Effector memory CD8-positive, alpha-beta T cell (primary cell): ENCODE data around the gene PFKFB4.
"Not testable (repeated sequence)": the region's sequence is repeated elsewhere in the genome, so short reads cannot be mapped to it uniquely, and the experiment has no call there.

Experiments
- ATAC-seq: fragments of 150-1000 bp; cut with Tn5 transposase; replicated peaks from 2 replicates; pipeline ENCODE4 v1.10.0; 2021; ENCODE audit warnings: mild to moderate bottlenecking, moderate library complexity
- DNase-seq, 3 experiments: peaks; one replicate each; pipeline ENCODE4 v3.0.0; 2021
- H3K27ac Mint-ChIP-seq, 2 donors: one replicate each; pipeline ENCODE4 v1.8.0; 2022; ENCODE audit warnings: mild to moderate bottlenecking in 2 of 2, mixed read lengths in 2 of 2, moderate library complexity in 2 of 2
- H3K27me3 Mint-ChIP-seq, 2 donors: one replicate each; pipeline ENCODE4 v1.8.0; 2022; ENCODE audit warnings: mixed read lengths in 2 of 2
- H3K36me3 Mint-ChIP-seq: one replicate; pipeline ENCODE4 v1.8.0; 2022; ENCODE audit warnings: mild to moderate bottlenecking, moderate library complexity, mixed read lengths; ENCODE audit not compliant: insufficient read depth
- H3K4me1 Mint-ChIP-seq, 2 donors: one replicate each; pipeline ENCODE4 v1.8.0; 2022; ENCODE audit warnings: low read depth in 2 of 2, mixed read lengths in 2 of 2
- H3K4me3 Mint-ChIP-seq, 2 donors: one replicate each; pipeline ENCODE4 v1.8.0; 2022; ENCODE audit warnings: mild to moderate bottlenecking in 2 of 2, mixed read lengths in 2 of 2, moderate library complexity in 2 of 2
- H3K9me3 Mint-ChIP-seq, 2 donors: one replicate each; pipeline ENCODE4 v1.8.0; 2022; ENCODE audit warnings: mixed read lengths in 2 of 2

PFKFB4 gene

DNA sequence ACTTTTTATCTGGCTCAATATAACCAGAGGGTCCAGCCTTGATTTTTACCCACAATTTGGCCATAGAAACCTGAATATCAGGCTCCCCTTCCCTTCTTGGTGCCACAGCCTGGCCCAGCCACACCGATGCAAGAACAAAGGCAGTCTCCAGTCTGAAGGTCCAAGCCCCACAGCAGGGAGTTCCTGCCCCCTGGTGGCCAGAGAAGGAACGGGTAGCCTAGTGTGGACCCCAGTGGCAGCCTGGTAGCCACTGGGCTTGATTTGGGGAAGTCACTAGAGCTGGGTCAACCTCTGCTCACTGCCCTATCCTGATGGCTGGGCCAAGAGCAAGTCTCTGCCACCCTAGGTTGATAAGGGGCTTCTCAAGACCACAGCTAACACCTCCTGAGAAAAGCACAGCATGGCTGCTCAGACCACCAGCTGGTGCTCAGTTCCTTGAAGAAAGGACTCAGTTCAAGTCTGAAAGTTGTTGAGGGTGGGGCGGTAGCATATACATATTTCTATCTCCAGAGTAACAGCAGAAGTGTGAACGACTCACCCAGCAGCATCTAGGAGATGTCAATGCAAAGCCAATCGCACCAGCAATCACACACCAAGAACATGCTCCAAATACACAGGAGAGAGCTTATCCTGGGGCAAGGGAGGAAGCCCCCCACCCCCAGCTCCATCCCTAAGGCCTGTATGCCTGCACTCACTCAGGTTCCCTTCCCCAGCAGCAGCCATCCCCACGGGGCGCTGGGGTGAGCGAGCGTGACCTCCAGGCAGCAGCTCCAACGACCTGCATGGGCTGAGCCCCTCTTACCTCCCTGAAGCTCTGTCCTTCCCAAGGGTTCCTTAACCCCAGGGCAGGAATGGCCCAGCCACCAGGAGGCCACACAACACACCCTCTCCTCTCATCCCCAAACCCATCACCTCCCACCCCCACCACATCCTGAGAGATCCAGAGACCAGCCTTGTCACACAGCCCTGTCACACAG is 7.6 kb downstream of the PFKFB4 start:
- Mint-ChIP-seq H3K9me3 (no peaks in the 10 kb centered on the region), H3K36me3 (peaks cover 2% of the 10 kb centered on the region), H3K4me3 (no peak overlapping the region), H3K4me1 (peaks cover 0 to 3% of the 10 kb centered on the region in 2 donors), H3K27me3 (no peaks in the 10 kb centered on the region), H3K27ac (no peak overlapping the region)
- ATAC-seq (peak; percentile 100), DNase-seq (peak; percentile 83 to 87 (median 84))

DNA sequence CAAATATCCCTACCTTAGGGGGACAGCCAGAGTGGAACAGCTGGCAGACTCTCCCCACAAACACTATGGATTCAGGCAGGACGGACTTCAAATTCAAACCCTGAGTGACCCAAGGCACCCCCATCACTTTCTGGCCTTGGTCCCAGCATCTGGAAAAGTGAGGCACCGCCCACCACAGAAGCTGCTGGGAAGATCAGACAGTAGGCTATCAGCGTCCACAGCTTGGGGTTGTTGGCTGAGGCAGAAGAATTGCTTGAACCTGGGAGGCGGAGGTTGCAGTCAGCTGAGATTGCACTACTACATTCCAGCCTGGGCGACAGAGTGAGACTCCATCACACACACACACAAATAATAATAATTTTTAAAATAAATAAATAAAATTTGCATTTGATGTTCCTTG is 8.5 kb downstream of the PFKFB4 start:
- no peak for ATAC-seq

DNA sequence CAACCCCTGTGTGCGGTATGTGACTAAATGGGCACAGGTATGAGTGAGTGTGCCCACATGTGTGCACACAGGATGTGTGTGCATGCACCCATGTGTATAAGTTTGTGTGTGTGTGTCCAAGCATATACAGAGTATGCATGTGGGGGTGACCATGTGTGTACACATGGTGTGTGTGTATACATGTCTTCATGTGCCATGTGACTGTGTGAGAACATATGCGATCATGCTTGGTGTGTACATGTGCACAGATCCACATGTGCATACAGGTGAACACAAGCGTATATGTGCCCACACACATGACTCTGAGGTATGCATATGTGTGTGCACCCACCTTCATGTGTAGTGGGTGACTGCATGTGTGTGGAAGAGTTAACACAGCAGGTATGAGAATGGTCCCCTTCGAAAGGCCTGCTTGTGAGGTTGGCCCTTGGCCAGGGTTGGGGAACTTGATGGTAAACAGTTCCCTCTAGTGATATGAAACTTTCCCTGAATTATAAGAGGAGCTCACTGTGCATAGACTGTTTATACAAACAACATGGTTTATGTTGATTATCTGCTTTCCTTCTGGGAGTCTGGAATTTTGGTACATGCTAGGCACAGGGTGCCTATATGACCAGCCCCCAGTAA is 10.3 kb downstream of the PFKFB4 start:
- DNase-seq (no peak), ATAC-seq (no peak)
- H3K4me1 Mint-ChIP-seq, result peaks cover 0 to 3% of the 10 kb centered on the region in 2 donors
- H3K27me3 Mint-ChIP-seq, result no peaks in the 10 kb centered on the region
- H3K4me3 Mint-ChIP-seq, result no peak overlapping the region
- peaks cover 2% of the 10 kb centered on the region for H3K36me3 Mint-ChIP-seq
- no peak overlapping the region for H3K27ac Mint-ChIP-seq
- H3K9me3 Mint-ChIP-seq, result no peaks in the 10 kb centered on the region

More for the DNA sequence above, 8.5 kb downstream of the PFKFB4 start:
- Mint-ChIP-seq H3K4me3 (no peak overlapping the region), H3K27me3 (no peaks in the 10 kb centered on the region), H3K27ac (no peak overlapping the region), H3K36me3 (peaks cover 2% of the 10 kb centered on the region), H3K9me3 (no peaks in the 10 kb centered on the region), H3K4me1 (peaks cover 0 to 3% of the 10 kb centered on the region in 2 donors)
- no peak for DNase-seq

DNA sequence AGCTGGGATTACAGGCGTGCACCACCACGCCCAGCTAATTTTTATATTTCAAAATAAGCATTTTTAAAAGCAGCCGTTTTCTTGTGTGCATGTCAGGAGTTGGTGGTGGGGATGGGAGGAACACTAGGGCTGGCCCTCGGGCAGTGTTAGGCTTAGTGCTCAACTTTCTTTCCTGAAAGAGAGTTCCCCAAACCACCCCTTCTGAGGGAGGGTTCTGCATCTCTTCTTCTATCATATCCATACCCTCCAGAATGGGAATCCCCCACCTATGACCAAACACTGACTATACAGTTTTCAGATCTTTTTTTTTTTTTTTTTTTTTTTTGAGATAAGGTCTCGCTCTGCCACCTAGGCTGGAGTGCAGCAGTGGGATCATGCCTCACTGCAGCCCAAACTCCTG is 12.5 kb downstream of the PFKFB4 start:
- Mint-ChIP-seq H3K36me3 (peaks cover 2% of the 10 kb centered on the region), H3K9me3 (no peaks in the 10 kb centered on the region), H3K4me1 (peaks cover 0 to 3% of the 10 kb centered on the region in 2 donors), H3K27ac (no peak overlapping the region), H3K27me3 (no peaks in the 10 kb centered on the region), H3K4me3 (no peak overlapping the region)
- DNase-seq (no peak), ATAC-seq (no peak)

DNA sequence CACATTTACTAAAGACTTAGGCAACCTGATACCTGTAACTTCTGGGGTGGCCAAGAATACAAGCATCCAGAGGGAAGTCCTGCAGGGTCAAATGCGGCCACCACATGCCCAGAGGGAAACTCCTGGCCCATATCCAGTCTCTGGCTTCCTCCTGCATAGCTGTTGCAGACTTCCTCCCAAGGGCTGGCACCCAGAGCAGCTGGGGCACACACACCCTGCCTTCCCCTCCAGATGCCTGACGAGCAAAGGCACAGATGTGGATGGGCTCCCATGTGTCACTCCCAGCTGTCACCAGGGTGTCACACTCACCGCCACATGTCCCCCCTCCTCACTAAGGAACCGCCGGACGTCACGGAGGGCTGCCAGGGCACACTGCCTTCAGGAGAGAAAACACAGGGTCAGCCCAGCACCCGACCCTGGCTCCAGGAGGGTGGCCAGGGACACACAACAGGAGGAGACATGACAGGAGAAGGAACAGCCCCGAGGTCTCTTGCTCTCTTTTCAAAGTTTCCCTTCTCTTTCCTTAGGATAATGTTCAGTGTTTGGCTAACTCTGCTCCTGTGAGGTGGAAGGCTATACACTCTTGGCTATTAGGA is 13.2 kb downstream of the PFKFB4 start:
- Mint-ChIP-seq H3K4me1 (no peaks in the 10 kb centered on the region), H3K4me3 (no peak overlapping the region), H3K9me3 (no peaks in the 10 kb centered on the region), H3K27me3 (no peaks in the 10 kb centered on the region), H3K27ac (no peak overlapping the region), H3K36me3 (no peaks in the 10 kb centered on the region)
- DNase-seq (no peak), ATAC-seq (no peak)

DNA sequence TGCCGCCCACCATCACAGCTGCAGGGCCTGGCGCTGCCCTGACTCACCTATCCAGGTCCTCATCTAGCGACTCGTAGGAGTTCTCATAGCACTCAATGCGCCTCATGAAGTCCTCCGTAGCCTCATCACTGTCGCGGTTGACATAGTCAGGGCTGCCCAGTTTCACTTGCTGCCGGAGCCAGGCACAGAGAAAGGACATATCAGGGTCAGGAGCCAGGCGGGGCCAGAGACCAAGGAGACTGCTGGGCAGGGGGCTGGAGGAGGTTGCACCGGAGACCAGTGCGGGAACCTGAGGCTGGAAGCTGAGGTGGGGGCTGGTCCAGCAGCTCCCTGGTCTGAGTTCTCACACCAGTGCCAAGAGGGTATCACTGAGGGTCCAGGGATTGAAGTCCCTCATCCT is 18.2 kb downstream of the PFKFB4 start:
- no peaks in the 10 kb centered on the region for H3K36me3 Mint-ChIP-seq

DNA sequence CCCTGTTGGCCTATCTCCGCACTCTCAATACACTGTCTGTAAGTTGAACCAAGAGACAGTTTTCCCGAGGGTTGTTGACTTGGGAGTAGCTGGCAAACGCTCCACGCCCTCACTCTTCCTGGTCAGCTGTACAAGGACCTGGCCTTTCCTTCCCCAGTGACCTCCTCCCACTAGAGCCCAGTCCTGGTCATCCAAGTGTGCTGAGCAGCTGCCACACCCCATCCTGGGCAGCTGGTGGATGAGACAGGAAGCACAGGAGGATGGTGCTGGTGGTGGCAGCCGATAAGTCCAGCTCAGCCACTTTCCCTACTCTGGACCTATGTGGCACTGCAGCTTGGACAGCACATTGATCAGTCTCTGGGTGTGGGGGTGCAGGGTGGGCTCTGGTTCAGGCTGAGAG is 19.8 kb downstream of the PFKFB4 start:
- DNase-seq (no peak), ATAC-seq (no peak)
- Mint-ChIP-seq H3K4me3 (no peak overlapping the region), H3K9me3 (no peaks in the 10 kb centered on the region), H3K27ac (no peak overlapping the region), H3K27me3 (no peaks in the 10 kb centered on the region), H3K36me3 (no peaks in the 10 kb centered on the region), H3K4me1 (peaks cover 0 to 4% of the 10 kb centered on the region in 2 donors)

More for the DNA sequence above, 18.2 kb downstream of the PFKFB4 start:
- Mint-ChIP-seq H3K4me3 (no peak overlapping the region), H3K27ac (no peak overlapping the region), H3K27me3 (no peaks in the 10 kb centered on the region), H3K4me1 (peaks cover 0 to 4% of the 10 kb centered on the region in 2 donors), H3K9me3 (no peaks in the 10 kb centered on the region)
- ATAC-seq, result no peak
- no peak for DNase-seq

DNA sequence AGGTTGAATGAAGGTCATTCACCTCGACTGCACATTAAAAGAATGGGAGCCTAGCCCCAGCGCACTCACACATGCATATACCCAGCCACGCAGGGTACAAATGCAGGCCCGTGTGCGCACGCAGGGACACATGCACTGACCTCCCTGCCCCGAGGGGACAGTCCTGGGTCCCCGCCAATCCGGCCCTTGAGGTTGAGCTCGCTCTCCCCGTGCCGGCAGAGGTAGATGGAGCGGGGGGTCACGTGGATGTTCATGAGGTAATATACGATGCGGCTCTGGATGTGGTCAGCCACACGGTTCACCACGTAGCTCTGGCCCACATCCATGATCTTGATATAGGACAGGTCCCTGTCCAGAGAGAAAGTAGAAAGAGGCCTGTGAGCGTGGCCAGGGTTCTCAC is 20.5 kb downstream of the PFKFB4 start:
- Mint-ChIP-seq H3K9me3 (no peaks in the 10 kb centered on the region), H3K4me1 (peaks cover 0 to 4% of the 10 kb centered on the region in 2 donors), H3K27ac (no peak overlapping the region), H3K4me3 (no peak overlapping the region), H3K36me3 (no peaks in the 10 kb centered on the region), H3K27me3 (no peaks in the 10 kb centered on the region)
- ATAC-seq, result no peak
- no peak for DNase-seq

DNA sequence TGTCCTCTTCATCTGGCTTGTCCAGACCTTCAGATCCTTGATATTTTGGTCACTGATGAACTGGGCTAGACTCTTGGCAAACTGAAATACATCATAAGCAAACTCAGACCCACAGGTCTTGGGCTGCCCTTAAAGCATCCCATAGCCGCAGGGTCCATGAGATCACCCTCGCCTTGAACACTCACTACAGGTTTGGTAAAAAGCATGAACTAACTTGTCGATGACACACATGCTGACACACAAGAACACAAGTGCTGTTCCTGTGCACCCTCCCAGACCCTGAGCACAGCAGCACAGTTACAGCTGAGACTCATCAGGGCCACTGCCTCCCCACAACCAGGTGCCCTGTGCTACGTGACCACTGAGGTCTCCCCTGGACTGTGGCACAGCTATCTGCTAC is 21.0 kb downstream of the PFKFB4 start:
- no peaks in the 10 kb centered on the region for H3K27me3 Mint-ChIP-seq
- H3K36me3 Mint-ChIP-seq, result no peaks in the 10 kb centered on the region
- H3K4me3 Mint-ChIP-seq, result no peak overlapping the region
- ATAC-seq (no peak), DNase-seq (no peak)
- H3K9me3 Mint-ChIP-seq, result no peaks in the 10 kb centered on the region
- H3K4me1 Mint-ChIP-seq, result peaks cover 0 to 4% of the 10 kb centered on the region in 2 donors
- H3K27ac Mint-ChIP-seq, result no peak overlapping the region

DNA sequence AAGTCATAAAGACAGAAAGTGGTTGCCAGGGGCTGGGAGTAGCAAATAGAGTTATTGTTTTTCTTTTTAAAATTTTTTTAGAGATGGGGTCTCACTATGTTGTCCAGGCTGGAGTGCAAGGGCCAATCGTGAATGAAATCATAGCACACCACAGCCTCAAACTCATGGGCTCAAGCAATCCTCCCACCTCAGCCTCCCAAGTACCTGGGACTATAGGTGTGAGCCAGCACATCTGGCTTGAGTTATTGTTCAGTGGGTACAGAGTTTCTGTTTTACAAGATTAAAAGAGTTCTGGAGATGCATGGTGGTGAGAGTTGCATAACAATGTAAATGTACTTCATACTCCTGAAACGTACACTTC is 23.6 kb downstream of the PFKFB4 start:
- Mint-ChIP-seq H3K4me3 (no peak overlapping the region), H3K27me3 (no peaks in the 10 kb centered on the region), H3K9me3 (no peaks in the 10 kb centered on the region), H3K36me3 (no peaks in the 10 kb centered on the region), H3K27ac (no peak overlapping the region), H3K4me1 (peaks cover 0 to 4% of the 10 kb centered on the region in 2 donors)
- ATAC-seq (no peak), DNase-seq (no peak)

DNA sequence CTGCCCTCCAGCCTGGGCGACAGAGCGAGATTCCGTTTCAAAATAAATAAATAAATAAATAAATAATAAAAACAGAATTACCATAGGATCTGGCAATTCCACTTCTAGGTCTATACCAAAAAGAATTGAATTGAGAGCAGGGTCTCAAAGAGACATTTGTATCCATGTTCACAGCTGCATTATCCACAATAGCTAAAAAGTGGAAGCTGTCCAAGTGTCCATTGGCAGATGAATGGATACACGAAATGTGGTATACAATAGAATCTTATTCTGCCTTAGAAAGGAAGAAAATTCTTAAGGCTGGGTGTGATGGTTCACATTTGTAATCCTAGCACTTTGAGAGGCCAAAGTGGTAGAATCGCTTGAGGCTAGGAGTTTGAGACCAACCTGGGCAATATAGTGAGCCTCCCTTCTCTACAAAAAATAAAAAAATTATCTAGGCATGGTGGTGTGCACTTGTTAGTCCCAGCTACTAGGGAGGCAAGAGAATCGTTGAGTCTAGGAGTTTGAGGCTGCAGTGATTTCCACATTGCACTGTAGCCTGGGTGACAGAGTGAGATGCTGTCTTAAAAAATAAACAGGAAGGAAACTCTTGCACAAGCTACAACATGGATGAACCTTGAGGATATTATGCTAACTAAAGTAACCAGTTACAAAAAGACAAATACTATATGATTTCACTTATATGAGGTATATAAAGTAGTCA is 24.2 kb downstream of the PFKFB4 start:
- H3K4me3 Mint-ChIP-seq, result no peak overlapping the region
- peaks cover 0 to 4% of the 10 kb centered on the region in 2 donors for H3K4me1 Mint-ChIP-seq
- no peaks in the 10 kb centered on the region for H3K36me3 Mint-ChIP-seq
- no peak overlapping the region for H3K27ac Mint-ChIP-seq
- ATAC-seq (no peak), DNase-seq (no peak)
- no peaks in the 10 kb centered on the region for H3K9me3 Mint-ChIP-seq
- H3K27me3 Mint-ChIP-seq, result no peaks in the 10 kb centered on the region

DNA sequence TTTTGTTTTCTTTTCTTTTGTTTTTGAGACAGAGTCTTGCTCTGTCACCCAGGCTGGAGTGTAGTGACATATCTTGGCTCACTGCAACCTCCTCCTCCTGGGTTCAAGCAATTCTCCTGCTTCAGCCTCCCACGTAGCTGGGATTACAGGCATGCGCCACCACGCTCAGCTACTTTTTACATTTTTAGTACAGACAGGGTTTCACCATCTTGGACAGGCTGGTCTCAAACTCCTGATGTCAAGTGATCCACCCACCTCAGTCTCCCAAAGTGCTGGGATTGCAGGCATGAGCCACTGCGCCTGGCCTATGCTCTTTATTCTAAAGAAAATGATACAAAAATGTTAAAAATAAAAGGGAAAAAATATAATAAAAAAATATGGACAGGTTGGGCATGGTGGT is 25.9 kb downstream of the PFKFB4 start:
- not testable (repeated sequence) for H3K9me3 Mint-ChIP-seq, DNase-seq, H3K27ac Mint-ChIP-seq, H3K4me1 Mint-ChIP-seq, H3K4me3 Mint-ChIP-seq, H3K36me3 Mint-ChIP-seq, ATAC-seq, H3K27me3 Mint-ChIP-seq

DNA sequence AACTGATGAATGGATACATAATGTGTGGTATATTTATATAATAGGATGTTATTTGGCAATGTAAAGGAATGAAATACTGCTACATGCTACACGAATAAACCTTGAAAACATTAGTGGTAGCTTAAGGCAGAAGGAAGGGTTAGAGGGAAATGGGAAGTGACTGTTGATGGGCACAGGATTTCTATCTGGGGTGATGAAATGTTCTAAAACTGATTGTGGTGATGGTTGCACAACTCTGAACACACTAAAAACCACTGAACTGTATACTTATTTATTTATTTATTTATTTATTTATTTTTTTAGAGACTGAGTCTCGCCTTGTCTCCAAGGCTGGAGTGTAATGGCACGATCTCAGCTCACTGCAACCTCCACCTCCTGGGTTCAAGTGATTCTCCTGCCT is 27.8 kb downstream of the PFKFB4 start:
- no peaks in the 10 kb centered on the region for H3K9me3 Mint-ChIP-seq
- H3K27me3 Mint-ChIP-seq, result no peaks in the 10 kb centered on the region
- H3K4me3 Mint-ChIP-seq, result no peak overlapping the region
- H3K27ac Mint-ChIP-seq, result no peak overlapping the region
- H3K4me1 Mint-ChIP-seq, result no peaks in the 10 kb centered on the region
- H3K36me3 Mint-ChIP-seq, result no peaks in the 10 kb centered on the region
- DNase-seq (no peak), ATAC-seq (no peak)
